ACC112 (cell line): Measurements from ENCODE around the gene COG6.
A peak's percentile ranks its signal among the peaks of the same experiment; 100 is the strongest.

Experiments used
- H2AFZ ChIP-seq: fragments of 200-600 bp; sonication (generic); one replicate; pipeline ENCODE4 v1.6.0; 2017; ENCODE audit warnings: antibody characterized with exemption, low read length; ENCODE audit not compliant: unreplicated experiment
- H3K27ac ChIP-seq: fragments of 200-600 bp; sonication (generic); 2 replicates; pipeline ENCODE4 v1.5.1; 2014; ENCODE audit warnings: low read depth, mild to moderate bottlenecking, antibody characterized with exemption, low read length, moderate library complexity
- H3K27me3 ChIP-seq: fragments of 200-600 bp; sonication (generic); 2 replicates; pipeline ENCODE4 v1.6.1; 2014; ENCODE audit warnings: mild to moderate bottlenecking, antibody characterized with exemption, low read length, moderate library complexity, mixed read lengths; ENCODE audit not compliant: insufficient read depth
- H3K36me3 ChIP-seq: fragments of 200-600 bp; sonication (generic); 2 replicates; pipeline ENCODE4 v1.6.1; 2016; ENCODE audit warnings: mild to moderate bottlenecking, antibody characterized with exemption, low read length, moderate library complexity, mixed read lengths; ENCODE audit not compliant: insufficient read depth
- H3K4me1 ChIP-seq: fragments of 200-600 bp; sonication (generic); one replicate; pipeline ENCODE4 v1.6.1; 2016; ENCODE audit warnings: low read length, mixed read lengths; ENCODE audit not compliant: insufficient read depth, unreplicated experiment, control insufficient read depth
- H3K4me3 ChIP-seq: fragments of 200-600 bp; sonication (generic); 2 replicates; pipeline ENCODE4 v1.5.1; 2014; ENCODE audit warnings: mild to moderate bottlenecking, low read depth, low read length
- H3K79me2 ChIP-seq: fragments of 200-600 bp; sonication (generic); one replicate; pipeline ENCODE4 v1.6.0; 2016; ENCODE audit warnings: low read length; ENCODE audit not compliant: control insufficient read depth, unreplicated experiment, insufficient read depth

COG6 gene

DNA sequence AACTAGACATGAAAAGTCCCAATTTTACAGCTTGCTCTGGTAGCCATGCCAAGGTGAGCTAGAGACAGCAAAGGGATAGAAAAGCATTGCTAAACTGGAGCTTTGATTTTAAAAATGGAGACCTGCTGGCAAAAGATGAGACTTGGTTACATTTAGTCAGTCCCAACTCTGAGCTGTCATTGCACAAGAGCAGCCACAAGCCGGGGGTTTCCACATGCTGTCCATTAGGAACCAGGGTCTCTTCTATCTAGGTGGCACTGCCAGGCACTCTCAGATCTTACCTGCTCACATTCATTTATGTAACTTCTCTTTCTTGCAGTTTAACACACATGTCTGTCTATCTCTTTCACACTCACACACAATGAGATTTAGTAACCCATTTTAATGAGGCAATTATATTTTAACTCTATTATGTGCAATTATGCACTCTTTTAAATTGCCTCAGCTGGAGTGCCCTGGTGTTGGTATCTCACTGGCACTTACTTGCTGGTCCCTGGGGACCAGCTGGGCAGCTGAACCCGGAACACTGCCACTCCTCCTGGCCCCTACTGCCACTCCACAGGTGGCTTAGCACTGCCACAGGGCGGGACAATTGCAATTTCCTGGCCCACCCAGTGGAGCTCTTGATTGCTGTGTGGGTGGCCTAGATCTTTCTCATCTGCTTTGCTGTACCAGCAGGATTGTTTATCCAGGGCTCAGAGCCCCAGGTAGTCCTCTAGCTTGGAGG is 112.5 kb downstream of the COG6 start:
- no peak overlapping the region for H3K27ac ChIP-seq
- H2AFZ ChIP-seq: no peak overlapping the region
- H3K36me3 ChIP-seq: no peaks in the 10 kb centered on the region
- H3K4me1 ChIP-seq: peaks cover 9% of the 10 kb centered on the region
- H3K79me2 ChIP-seq: no peaks in the 10 kb centered on the region
- H3K4me3 ChIP-seq: no peak overlapping the region
- no peaks in the 10 kb centered on the region for H3K27me3 ChIP-seq

DNA sequence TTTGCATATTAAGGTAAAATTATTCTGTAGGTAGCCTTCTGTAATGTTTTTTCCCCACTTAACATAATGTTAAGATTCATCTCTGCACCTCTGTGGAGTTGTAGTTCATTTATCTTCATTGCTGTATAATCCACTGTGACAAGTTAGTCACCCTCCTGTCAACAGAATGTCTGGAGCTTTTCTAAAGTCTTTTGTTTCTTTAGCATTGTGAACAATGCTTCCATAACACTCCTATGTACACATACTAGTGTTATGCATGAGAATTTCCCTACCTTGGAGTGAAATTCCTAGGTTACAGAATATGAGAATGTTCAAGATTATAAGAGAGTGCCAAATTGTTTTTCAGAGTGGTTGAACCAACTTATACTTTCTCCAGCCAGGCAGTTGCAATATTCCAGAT is 113.5 kb downstream of the COG6 start:
- H3K4me3 ChIP-seq: no peak overlapping the region
- no peaks in the 10 kb centered on the region for H3K36me3 ChIP-seq
- H3K27ac ChIP-seq: no peak overlapping the region
- H3K79me2 ChIP-seq: no peaks in the 10 kb centered on the region
- no peak overlapping the region for H2AFZ ChIP-seq
- H3K27me3 ChIP-seq: no peaks in the 10 kb centered on the region
- peaks cover 19% of the 10 kb centered on the region for H3K4me1 ChIP-seq

DNA sequence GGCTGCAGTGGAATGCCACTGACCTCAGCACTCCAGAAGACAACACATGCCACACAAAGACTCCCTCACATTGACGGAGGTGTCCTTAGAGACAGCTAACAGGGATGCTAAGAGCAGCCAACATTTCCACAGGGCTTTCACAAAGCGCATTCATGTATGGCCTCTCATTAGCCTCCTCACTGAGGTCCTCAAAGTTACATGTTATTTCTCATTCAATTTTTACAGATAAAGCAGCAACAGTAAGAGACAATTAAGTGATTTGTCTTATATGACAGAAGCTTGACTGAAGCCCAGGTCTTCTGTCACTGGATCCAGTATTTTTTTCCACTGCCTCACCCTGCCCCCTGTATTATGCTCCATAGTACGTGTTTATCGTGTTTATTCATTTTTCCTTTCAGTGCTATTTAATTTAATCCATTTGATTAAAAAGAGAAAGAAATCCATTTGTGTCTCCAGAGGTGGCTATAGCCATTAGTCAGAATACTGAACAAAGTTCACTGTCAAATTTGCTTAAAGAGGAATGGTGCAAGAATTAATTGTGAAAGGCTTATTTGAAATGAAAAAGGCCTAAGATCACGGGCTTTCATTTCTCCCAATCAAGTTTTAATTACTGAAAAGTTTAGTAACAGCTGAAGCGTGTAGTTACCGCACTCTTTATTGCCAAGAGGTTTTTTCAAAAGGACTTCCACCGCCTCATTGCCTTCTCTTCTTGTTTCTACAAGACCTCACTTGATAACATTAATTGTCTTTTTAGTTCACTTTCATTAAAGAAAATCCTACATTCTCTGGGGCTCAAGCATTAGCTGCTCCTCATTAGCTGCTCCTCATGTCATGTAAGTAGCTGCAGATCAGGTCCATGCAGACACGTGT is 115.0 kb downstream of the COG6 start:
- Histone ChIP-seq H3K4me1 (peaks cover 30% of the 10 kb centered on the region), H3K36me3 (no peaks in the 10 kb centered on the region), H3K27ac (no peak overlapping the region), H2AFZ (no peak overlapping the region), H3K4me3 (no peak overlapping the region), H3K79me2 (no peaks in the 10 kb centered on the region), H3K27me3 (no peaks in the 10 kb centered on the region)

DNA sequence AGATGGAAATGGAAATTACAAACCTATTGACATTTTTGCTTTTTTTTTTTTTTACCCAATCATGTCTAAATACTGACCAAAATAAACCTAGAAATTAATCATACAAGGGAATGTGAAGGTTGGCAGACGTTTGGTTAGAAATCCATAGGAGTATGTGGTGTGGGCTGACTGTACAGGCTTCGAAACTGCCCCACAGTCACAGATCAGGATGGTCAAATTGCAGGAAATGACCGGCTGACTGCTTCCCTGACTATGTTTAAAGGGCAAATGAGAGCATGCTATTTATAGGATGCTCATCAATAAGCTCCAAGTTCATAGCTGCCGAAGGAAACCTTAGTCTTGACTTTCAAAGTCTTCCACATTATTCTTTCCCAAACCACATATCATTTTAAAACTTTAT is 118.4 kb downstream of the COG6 start:
- Histone ChIP-seq H3K4me1 (peaks cover 49% of the 10 kb centered on the region), H3K36me3 (no peaks in the 10 kb centered on the region), H2AFZ (no peak overlapping the region), H3K27ac (peak overlapping the region; percentile 64), H3K79me2 (no peaks in the 10 kb centered on the region), H3K4me3 (no peak overlapping the region), H3K27me3 (no peaks in the 10 kb centered on the region)

DNA sequence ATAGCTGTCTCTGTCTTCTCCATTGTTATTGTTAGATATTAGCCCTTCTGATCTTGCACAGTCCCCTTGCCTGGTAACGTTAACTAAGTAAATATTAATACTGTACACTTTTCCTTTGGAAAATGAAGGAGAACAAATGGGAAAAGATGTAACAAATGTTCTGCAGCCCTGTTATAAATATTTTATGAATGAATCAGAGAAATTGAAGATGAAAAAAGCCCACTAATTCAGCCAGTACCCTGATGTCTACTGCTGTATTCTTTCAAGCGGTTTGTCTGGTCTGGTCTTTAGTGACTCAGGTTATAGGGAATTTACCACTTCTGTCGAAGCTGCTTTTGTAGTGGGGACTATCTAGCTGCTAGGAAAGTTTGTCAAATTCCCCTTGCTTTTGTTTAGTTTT is 121.0 kb downstream of the COG6 start:
- H3K27ac ChIP-seq: peak overlapping the region; percentile 91
- 0 out of 2 replicates have a peak overlapping the region, but pooled peaks have one; percentile 1 for H3K4me3 ChIP-seq
- H3K79me2 ChIP-seq: no peaks in the 10 kb centered on the region
- H3K27me3 ChIP-seq: no peaks in the 10 kb centered on the region
- H3K36me3 ChIP-seq: no peaks in the 10 kb centered on the region
- H3K4me1 ChIP-seq: peaks cover 62% of the 10 kb centered on the region
- H2AFZ ChIP-seq: peak overlapping the region; percentile 83

DNA sequence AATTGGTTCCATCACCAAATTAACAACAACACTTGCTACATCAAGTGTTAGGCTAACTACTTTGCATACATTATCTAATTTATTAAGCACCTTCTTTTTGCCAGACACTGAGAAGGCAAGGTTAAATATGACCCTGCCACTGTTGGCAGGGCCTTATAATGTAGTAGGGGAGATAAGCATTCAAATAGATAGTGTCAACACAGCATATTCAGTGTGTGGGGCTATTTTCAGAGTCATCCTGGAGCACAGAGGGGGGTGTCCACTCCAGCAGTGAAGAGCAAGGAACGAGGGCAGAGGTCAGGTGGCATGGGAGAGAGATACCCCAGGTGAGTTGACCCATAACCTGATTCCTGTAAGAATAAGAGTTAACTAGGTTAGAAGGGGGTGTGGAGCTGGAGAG is 121.6 kb downstream of the COG6 start:
- Histone ChIP-seq H3K27me3 (no peaks in the 10 kb centered on the region), H3K36me3 (no peaks in the 10 kb centered on the region), H3K27ac (peak overlapping the region; percentile 91), H3K79me2 (no peaks in the 10 kb centered on the region), H2AFZ (no peak overlapping the region), H3K4me3 (peak overlapping the region; percentile 1; the same call in 1 of the 2 replicates), H3K4me1 (peaks cover 62% of the 10 kb centered on the region)

DNA sequence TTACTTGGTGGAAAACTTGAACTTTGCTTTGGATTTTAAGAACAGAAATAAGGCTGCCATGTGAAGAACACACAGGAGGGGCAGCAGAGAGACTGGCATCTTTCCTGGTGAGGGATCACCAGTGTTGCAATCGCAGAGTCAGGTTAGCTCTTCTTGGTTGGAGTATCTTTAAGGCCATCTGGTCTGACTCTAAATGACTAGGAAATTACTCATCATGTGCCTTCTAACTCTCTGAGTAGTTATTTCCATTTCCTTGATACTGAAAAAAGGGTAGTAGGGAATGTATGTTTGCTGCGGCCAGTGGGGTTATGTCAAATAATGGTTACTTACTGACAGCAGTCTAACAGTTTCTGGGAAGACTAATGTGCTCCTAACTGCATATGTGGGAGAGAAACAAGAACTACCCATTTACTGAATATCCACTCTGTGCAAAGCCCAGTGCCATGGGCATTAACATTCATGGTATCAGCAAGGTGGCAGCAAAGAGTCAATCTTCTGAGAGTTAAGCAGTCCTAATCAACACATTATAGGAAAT is 122.1 kb downstream of the COG6 start:
- H3K4me3 ChIP-seq: no peak overlapping the region
- no peaks in the 10 kb centered on the region for H3K79me2 ChIP-seq
- H3K27ac ChIP-seq: peak overlapping the region; percentile 91
- no peak overlapping the region for H2AFZ ChIP-seq
- H3K4me1 ChIP-seq: peaks cover 62% of the 10 kb centered on the region
- no peaks in the 10 kb centered on the region for H3K27me3 ChIP-seq
- H3K36me3 ChIP-seq: no peaks in the 10 kb centered on the region

DNA sequence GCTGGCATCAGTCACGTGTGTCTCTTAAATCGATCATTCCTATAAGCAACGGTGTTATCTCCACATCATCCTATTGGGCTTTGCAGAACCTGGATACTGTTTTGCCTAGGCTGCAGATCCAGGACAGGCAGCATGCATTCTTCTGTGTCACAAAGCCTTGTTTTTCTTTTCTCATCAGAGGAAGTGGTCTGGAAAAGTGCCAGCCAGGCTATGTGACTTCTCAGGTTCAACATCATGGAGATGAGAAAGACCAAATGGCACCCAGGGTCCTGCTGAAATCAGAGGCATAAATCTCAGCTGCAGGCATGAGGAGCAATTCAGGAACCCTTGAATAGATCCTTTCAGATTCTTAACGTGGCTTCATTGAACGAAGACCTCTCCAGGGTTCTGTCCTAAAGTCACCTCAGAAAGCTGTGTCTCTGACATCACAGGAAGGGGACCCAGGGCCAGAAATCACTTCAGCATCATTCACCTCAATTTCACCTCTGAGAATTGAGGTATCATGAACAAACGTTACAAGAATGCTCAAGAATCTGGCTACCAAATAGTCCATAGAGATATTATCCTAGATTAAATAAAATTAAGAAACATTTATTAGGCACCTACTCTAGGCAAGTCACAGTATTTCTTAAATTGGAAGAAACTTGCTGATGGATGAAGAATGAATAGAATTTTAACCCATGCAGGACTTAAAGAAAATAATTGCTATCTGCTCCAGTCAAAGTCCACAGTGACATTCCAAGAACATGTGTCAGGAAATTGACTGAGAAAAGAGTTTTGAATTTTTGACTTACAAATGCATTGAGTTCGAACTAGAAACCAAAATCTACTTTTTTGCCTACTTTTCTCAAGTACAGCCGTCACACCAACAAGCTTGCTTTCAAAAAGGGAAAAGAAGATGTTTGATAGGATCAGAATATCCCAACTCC is 124.1 kb downstream of the COG6 start:
- peaks cover 54% of the 10 kb centered on the region for H3K4me1 ChIP-seq
- no peaks in the 10 kb centered on the region for H3K36me3 ChIP-seq
- no peaks in the 10 kb centered on the region for H3K27me3 ChIP-seq
- H3K4me3 ChIP-seq: no peak overlapping the region; the same call in 1 of the 2 replicates
- H3K27ac ChIP-seq: peak overlapping the region; percentile 40; the same call in 1 of the 2 replicates
- H3K79me2 ChIP-seq: no peaks in the 10 kb centered on the region
- no peak overlapping the region for H2AFZ ChIP-seq

DNA sequence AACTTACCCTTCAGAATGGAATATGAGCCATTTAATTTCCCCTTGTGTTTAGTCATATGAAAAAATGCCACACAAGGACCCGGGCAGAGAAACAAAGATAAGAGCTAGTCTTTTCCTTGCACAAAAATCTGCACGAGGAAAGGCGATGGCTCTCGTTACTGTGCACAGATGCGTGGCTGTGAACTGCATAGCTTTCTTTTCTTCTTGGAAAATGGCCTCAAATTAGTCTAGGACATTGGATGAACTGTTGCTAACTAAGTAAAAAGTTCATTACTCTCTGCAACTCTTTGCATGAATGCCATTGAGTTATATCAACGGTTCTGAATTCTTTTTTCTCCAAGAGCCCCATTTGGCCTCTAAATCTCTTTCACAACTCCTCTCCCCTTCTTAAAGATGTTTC is 125.2 kb downstream of the COG6 start:
- Histone ChIP-seq H3K27ac (no peak overlapping the region), H3K79me2 (no peaks in the 10 kb centered on the region), H3K4me3 (no peak overlapping the region), H3K27me3 (no peaks in the 10 kb centered on the region), H3K36me3 (no peaks in the 10 kb centered on the region), H3K4me1 (peaks cover 47% of the 10 kb centered on the region), H2AFZ (no peak overlapping the region)

DNA sequence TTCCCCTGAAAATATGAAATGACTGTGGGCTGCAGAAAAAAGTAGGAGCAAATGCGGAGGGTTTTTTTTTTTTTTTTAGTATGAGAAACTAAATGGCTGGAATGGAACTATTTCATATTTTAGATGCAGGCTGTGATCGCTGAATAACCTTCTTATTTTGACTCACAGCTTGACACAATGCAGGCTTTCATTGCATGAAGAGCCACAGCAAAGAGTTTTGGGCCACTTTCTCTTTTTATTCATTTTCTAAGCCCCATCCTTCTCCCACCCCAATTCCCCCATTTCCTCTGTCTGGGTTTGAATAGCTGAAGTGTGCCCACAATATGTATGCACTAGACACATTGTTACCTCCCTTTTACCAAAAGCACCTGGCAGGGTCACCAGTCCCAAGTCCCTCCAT is 125.9 kb downstream of the COG6 start:
- Histone ChIP-seq H3K4me1 (peaks cover 41% of the 10 kb centered on the region), H3K4me3 (no peak overlapping the region), H3K27me3 (no peaks in the 10 kb centered on the region), H2AFZ (no peak overlapping the region), H3K27ac (no peak overlapping the region), H3K79me2 (no peaks in the 10 kb centered on the region), H3K36me3 (no peaks in the 10 kb centered on the region)
